Head of caudate nucleus (tissue), 42 donors: ENCODE measurements around the gene WDR64.

ENCODE experiments used
- DNase-seq, 42 donors: peaks; one replicate each; pipeline versions ENCODE4 v3.0.0 to v3.0.0-alpha.2; 2020 to 2021; ENCODE audit warnings: mixed read lengths in 7 of 42
- intact Hi-C: fragments of 100-400 bp; cut with DNase I; formaldehyde crosslinking; loops from one replicate; pipeline ENCODE4 v1.15.0; 2022

WDR64 gene

GRCh38 chr1:241627453-241628259 is 24.4 kb upstream of the WDR64 start:
- intact Hi-C loops, result loop anchor here (10.0 kb wide), 1 partner anchor 93 kb away; the partner anchor contains the start of gene KMO
- peak in 18 of 42 donors; percentile 17 to 69 (median 43) for DNase-seq

- intact Hi-C loops, result no loop called here
- no peak for DNase-seq
These were observed 22.1 kb upstream of the WDR64 start for GRCh38 chr1:241630005-241630404.

GRCh38 chr1:241630476-241630875 is 21.6 kb upstream of the WDR64 start:
- intact Hi-C loops, result no loop called here
- no peak for DNase-seq

GRCh38 chr1:241630899-241631298 is 21.2 kb upstream of the WDR64 start:
- DNase-seq, result no peak
- intact Hi-C loops, result no loop called here

GRCh38 chr1:241631674-241632073 is 20.4 kb upstream of the WDR64 start:
- DNase-seq, result no peak
- intact Hi-C loops, result no loop called here

- DNase-seq, result no peak
- intact Hi-C loops, result no loop called here
These were observed 19.1 kb upstream of the WDR64 start for GRCh38 chr1:241632987-241633386.

GRCh38 chr1:241635556-241636152 is 16.4 kb upstream of the WDR64 start:
- intact Hi-C loops, result no loop called here
- no peak for DNase-seq

- intact Hi-C loops, result no loop called here
- DNase-seq, result no peak
These were observed 15.8 kb upstream of the WDR64 start for GRCh38 chr1:241636291-241636690.

GRCh38 chr1:241637046-241637590 is 15.0 kb upstream of the WDR64 start:
- intact Hi-C loops, result no loop called here
- DNase-seq, result no peak

- no peak for DNase-seq
- intact Hi-C loops, result no loop called here
These were observed 14.5 kb upstream of the WDR64 start for GRCh38 chr1:241637604-241638003.

GRCh38 chr1:241638099-241638682 is 13.9 kb upstream of the WDR64 start:
- intact Hi-C loops, result no loop called here

GRCh38 chr1:241638909-241639622 is 13.0 kb upstream of the WDR64 start:
- intact Hi-C loops, result no loop called here
- no peak for DNase-seq

More at GRCh38 chr1:241638099-241638682, 13.9 kb upstream of the WDR64 start:
- no peak for DNase-seq

- intact Hi-C loops, result loop anchor here (5.0 kb wide), 1 partner anchor 208 kb away; the partner anchor contains the start of gene EXO1
- DNase-seq, result peak in 31 of 42 donors; percentile 4 to 56 (median 20)
These were observed 12.4 kb upstream of the WDR64 start for GRCh38 chr1:241639623-241640148.

GRCh38 chr1:241640149-241640866 is 11.8 kb upstream of the WDR64 start, which contains the start of the genes CHML and OPN3:
Gene CHML (minus strand): TSS chr1:241640369. CDS start chr1:241635766, 4,603 bp downstream.
Gene OPN3 (minus strand): TSS chr1:241640369. CDS start chr1:241640254, 115 bp downstream.
- DNase-seq, result peak; percentile 81 to 98 (median 95)
- intact Hi-C loops, result loop anchor here (5.0 kb wide), 1 partner anchor 207 kb away; the partner anchor contains the start of gene EXO1

- intact Hi-C loops, result loop anchor here (5.0 kb wide), 1 partner anchor 206 kb away; the partner anchor contains the start of gene EXO1
These were observed 11.0 kb upstream of the WDR64 start for GRCh38 chr1:241640867-241641622.

GRCh38 chr1:241641773-241642592 is 10.1 kb upstream of the WDR64 start:
- intact Hi-C loops, result loop anchor here (5.0 kb wide), 1 partner anchor 205 kb away; the partner anchor contains the start of gene EXO1
- no peak for DNase-seq

More at GRCh38 chr1:241640867-241641622, 11.0 kb upstream of the WDR64 start:
- peak in 3 of 42 donors; percentile 8 to 44 (median 14) for DNase-seq
